Prostate gland (tissue), 2 donors: Measurements from ENCODE around the gene EXOSC5. TPM values are rescaled to one million over a fixed set of nuclear protein-coding genes. Genes with fewer than 3 reads are reported as not detected.

ENCODE experiments used
- DNase-seq: peaks from one replicate; pipeline ENCODE4 v3.0.0-alpha.2; 2019; ENCODE audit warnings: low spot score
- H3K27ac ChIP-seq, 2 donors: fragments of 200-600 bp; sonication (generic); 2 replicates each; pipeline ENCODE4 v1.5.1; 2017 to 2019
- H3K27me3 ChIP-seq: fragments of 200-600 bp; sonication (generic); replicated peaks from 2 replicates; pipeline ENCODE4 v1.5.1; 2019; ENCODE audit not compliant: insufficient read depth
- H3K36me3 ChIP-seq, 2 donors: fragments of 200-600 bp; sonication (generic); 1 replicate in 1 of 2; 2 replicates in 1 of 2; pipeline versions ENCODE4 v1.5.1 to v1.8.1; 2017 to 2019
- H3K4me1 ChIP-seq: fragments of 200-600 bp; sonication (generic); replicated peaks from 2 replicates; pipeline ENCODE4 v1.5.1; 2019
- H3K4me3 ChIP-seq, 2 donors: fragments of 200-600 bp; sonication (generic); 2 replicates each; pipeline ENCODE4 v1.5.1; 2017 to 2019
- H3K9me3 ChIP-seq: fragments of 200-600 bp; sonication (generic); 2 replicates; pipeline ENCODE4 v1.5.1; 2017
- POLR2A ChIP-seq: fragments of 450-650 bp; IDR thresholded peaks from one replicate; pipeline ENCODE4 v1.6.1; 2016; ENCODE audit warnings: antibody characterized with exemption, mild to moderate bottlenecking
- POLR2AphosphoS5 ChIP-seq: sonication (generic); formaldehyde crosslinking; IDR thresholded peaks from one replicate; pipeline ENCODE4 v1.6.1; 2017; ENCODE audit warnings: antibody characterized with exemption
- WGBS: methylation state at CpG from one replicate; pipeline ENCODE4 v1.1.5; 2018; 5-methylcytosine and 5-hydroxymethylcytosine counted together
- intact Hi-C: fragments of 100-400 bp; cut with DNase I; formaldehyde crosslinking; loops from one replicate; pipeline ENCODE4 v1.14.2; 2022
- total RNA-seq, 2 donors: library from RNA; depleted of rRNA; stranded (reverse); fragments of >200 nt; gene quantifications; one replicate each; pipeline ENCODE4 v1.1.0, GENCODE V29; 2016
- TF ChIP-seq, protein P1 (sequence below), 4 experiments: fragments of 200-600 bp in 2 of 4; fragments of 450-650 bp in 2 of 4; sonication (generic) in 2 of 4; IDR thresholded peaks; 1 replicate in 3 of 4; 2 replicates in 1 of 4; pipeline ENCODE4 v1.5.1; 2016 to 2019; ENCODE audit warnings: antibody characterized with exemption in 4 of 4, mild to moderate bottlenecking in 2 of 4, moderate library complexity in 2 of 4

Gene EXOSC5
- total RNA-seq, 2 donors from 2014 or later, result 29.6 to 34.0 TPM

DNA sequence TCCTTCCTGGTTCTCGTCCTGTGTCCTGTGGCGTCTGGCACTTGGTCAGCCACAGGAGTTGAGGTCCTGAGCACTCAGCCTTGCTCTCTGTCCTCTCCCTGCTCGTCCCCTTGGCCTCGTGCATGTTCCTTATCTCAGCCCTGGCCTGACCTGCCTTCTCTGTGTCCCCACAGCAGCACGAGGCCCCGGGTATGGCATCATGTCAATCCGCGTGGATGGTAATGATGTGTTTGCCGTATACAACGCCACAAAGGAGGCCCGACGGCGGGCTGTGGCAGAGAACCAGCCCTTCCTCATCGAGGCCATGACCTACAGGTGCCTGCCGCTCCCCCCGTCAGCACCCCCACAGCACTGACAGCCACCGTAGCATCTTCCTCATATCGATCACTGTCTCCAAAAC lies 25.3 kb upstream of the EXOSC5 start:
- DNase-seq, result no peak
- H3K27ac ChIP-seq, result no peak overlapping the region
- 75% methylated on average over 18 of the region's 18 CpGs for WGBS
- no peaks in the 10 kb centered on the region for H3K4me1 ChIP-seq
- peaks cover 10 to 11% of the 10 kb centered on the region in 2 donors for H3K36me3 ChIP-seq
- intact Hi-C loops, result no loop called here
- no peak for TF ChIP-seq POLR2A
- TF ChIP-seq, protein P1, sequence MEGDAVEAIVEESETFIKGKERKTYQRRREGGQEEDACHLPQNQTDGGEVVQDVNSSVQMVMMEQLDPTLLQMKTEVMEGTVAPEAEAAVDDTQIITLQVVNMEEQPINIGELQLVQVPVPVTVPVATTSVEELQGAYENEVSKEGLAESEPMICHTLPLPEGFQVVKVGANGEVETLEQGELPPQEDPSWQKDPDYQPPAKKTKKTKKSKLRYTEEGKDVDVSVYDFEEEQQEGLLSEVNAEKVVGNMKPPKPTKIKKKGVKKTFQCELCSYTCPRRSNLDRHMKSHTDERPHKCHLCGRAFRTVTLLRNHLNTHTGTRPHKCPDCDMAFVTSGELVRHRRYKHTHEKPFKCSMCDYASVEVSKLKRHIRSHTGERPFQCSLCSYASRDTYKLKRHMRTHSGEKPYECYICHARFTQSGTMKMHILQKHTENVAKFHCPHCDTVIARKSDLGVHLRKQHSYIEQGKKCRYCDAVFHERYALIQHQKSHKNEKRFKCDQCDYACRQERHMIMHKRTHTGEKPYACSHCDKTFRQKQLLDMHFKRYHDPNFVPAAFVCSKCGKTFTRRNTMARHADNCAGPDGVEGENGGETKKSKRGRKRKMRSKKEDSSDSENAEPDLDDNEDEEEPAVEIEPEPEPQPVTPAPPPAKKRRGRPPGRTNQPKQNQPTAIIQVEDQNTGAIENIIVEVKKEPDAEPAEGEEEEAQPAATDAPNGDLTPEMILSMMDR (IDR thresholded peaks at IDR 0.05), result no peak
- no peak for TF ChIP-seq POLR2AphosphoS5
- no peaks in the 10 kb centered on the region for H3K9me3 ChIP-seq
- no peak overlapping the region for H3K4me3 ChIP-seq
- no peaks in the 10 kb centered on the region for H3K27me3 ChIP-seq

DNA sequence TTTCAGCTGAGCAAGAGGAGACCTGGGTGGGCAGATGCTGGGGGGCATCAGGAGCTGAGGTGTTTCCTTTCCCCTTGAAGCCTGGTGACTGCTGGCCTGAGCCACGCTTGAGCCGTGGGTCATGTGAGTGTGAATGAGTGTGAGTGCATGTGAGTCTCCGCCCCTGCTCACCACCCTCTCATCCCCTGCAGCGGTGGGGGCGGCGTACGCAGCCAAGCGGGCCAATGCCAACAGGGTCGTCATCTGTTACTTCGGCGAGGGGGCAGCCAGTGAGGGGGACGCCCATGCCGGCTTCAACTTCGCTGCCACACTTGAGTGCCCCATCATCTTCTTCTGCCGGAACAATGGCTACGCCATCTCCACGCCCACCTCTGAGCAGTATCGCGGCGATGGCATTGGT lies 24.8 kb upstream of the EXOSC5 start:
- TF ChIP-seq POLR2AphosphoS5 (no peak), POLR2A (no peak)
- TF ChIP-seq, protein P1 (IDR thresholded peaks at IDR 0.05), result no peak
- no peaks in the 10 kb centered on the region for H3K4me1 ChIP-seq
- H3K9me3 ChIP-seq, result no peaks in the 10 kb centered on the region
- no peak for DNase-seq
- 94% methylated on average over 20 of the region's 20 CpGs for WGBS
- H3K4me3 ChIP-seq, result no peak overlapping the region
- H3K36me3 ChIP-seq, result peaks cover 10 to 11% of the 10 kb centered on the region in 2 donors
- no peaks in the 10 kb centered on the region for H3K27me3 ChIP-seq
- intact Hi-C loops, result no loop called here
- no peak overlapping the region for H3K27ac ChIP-seq

DNA sequence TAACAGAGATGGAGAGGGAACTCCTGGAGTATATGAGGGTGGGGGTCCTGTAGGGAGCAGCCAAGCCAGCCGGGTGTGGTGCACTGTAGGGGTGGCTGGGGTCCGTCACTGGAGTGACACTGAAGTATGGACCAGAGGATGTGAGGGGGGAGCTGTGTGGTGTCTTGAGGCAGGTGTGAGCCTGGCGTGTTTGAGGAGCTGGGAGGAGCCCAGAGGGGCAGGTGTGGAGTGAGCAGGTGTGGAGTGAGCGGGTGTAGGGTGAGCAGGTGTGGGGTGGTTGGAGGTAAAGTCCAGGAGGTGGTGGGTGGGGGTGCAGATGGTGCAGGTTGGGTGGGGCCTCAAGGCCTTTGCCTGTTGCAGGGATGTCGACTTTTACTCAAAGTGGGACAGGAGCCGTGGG lies 24.2 kb upstream of the EXOSC5 start:
- TF ChIP-seq POLR2A (no peak), POLR2AphosphoS5 (no peak)
- TF ChIP-seq, protein P1 (IDR thresholded peaks at IDR 0.05), result no peak
- H3K27ac ChIP-seq, result no peak overlapping the region
- WGBS, result 83% methylated on average over 6 of the region's 6 CpGs
- DNase-seq, result no peak
- H3K27me3 ChIP-seq, result no peaks in the 10 kb centered on the region
- intact Hi-C loops, result no loop called here
- H3K36me3 ChIP-seq, result peaks cover 10 to 11% of the 10 kb centered on the region in 2 donors
- H3K9me3 ChIP-seq, result no peaks in the 10 kb centered on the region
- H3K4me1 ChIP-seq, result no peaks in the 10 kb centered on the region
- no peak overlapping the region for H3K4me3 ChIP-seq

DNA sequence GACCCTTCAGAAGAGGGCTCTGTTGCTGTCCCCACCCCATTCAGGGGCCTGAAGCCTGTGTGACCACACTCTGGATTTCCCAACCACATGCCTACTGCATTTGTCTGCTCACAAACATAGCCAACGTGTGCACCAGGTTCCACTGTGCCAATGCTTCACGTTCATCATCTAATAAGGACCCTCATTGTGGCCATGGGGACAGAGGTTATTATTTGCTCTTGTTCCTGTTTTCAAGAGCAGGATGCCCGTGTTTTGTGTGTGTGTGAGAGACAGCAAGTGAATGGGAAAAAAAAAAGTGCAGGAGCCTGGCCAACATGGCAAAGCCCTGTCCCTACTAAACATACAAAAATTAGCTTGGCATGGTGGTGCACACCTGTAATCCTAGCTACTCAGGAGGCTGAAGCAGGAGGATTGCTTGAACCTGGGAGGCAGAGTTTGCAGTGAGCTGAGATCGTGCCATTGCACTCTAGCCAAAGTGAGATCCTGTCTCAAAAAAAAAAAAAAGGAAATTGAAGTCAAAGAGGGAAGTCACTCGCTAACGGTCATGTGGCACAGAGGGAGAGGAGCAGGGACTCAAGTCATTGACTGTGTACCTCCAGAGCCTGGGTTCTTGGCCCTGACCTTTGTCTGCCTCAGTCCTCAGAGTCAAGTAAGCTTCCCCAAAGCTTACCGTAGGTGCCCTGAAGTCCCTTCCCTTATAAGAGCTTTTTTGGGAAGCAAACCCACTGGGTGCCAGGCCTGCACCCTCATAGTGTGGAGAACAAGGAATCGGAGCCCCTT lies 23.1 kb upstream of the EXOSC5 start:
- Histone ChIP-seq H3K36me3 (peaks cover 10 to 11% of the 10 kb centered on the region in 2 donors), H3K4me3 (no peak overlapping the region), H3K27me3 (no peaks in the 10 kb centered on the region), H3K27ac (no peak overlapping the region), H3K4me1 (no peaks in the 10 kb centered on the region), H3K9me3 (no peaks in the 10 kb centered on the region)
- DNase-seq, result no peak
- 77% methylated on average over 8 of the region's 8 CpGs for WGBS
- TF ChIP-seq POLR2A, result no peak
- TF ChIP-seq, protein P1 (IDR thresholded peaks at IDR 0.05), result no peak
- TF ChIP-seq POLR2AphosphoS5, result no peak
- intact Hi-C loops, result no loop called here

DNA sequence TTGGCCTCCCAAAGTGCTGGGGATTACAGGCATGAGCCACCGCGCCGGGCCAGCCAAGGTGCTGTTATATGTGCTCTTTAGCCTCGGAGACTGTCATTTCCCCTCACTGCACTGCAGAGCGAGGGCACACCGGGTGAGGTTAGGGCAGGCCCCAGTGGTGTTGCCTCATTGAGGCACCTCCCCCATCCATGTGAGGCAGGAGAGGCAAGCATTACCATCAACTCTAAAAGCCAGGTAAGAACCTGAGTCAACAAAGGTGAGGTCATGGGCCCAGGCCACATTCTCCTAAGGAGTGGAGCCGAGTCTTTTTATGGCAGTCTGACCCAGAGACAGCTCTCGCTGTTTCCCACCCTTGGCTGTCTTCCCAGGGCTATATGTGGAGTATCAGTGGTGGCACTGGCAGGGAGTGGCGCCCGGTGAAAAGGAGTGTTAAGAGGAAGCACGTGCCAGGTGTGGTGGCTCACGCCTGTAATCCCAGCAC lies 19.1 kb upstream of the EXOSC5 start:
- no peak overlapping the region for H3K27ac ChIP-seq
- peaks cover 5% of the 10 kb centered on the region for H3K4me1 ChIP-seq
- intact Hi-C loops, result no loop called here
- TF ChIP-seq POLR2AphosphoS5 (no peak), POLR2A (no peak)
- TF ChIP-seq, protein P1 (IDR thresholded peaks at IDR 0.05), result no peak
- no peak overlapping the region for H3K4me3 ChIP-seq
- H3K27me3 ChIP-seq, result no peaks in the 10 kb centered on the region
- no peaks in the 10 kb centered on the region for H3K9me3 ChIP-seq
- DNase-seq, result no peak
- peaks cover 6 to 8% of the 10 kb centered on the region in 2 donors for H3K36me3 ChIP-seq
- 82% methylated on average over 12 of the region's 12 CpGs for WGBS
